ENCODE data around the gene TOP1.

TOP1 gene

DNA sequence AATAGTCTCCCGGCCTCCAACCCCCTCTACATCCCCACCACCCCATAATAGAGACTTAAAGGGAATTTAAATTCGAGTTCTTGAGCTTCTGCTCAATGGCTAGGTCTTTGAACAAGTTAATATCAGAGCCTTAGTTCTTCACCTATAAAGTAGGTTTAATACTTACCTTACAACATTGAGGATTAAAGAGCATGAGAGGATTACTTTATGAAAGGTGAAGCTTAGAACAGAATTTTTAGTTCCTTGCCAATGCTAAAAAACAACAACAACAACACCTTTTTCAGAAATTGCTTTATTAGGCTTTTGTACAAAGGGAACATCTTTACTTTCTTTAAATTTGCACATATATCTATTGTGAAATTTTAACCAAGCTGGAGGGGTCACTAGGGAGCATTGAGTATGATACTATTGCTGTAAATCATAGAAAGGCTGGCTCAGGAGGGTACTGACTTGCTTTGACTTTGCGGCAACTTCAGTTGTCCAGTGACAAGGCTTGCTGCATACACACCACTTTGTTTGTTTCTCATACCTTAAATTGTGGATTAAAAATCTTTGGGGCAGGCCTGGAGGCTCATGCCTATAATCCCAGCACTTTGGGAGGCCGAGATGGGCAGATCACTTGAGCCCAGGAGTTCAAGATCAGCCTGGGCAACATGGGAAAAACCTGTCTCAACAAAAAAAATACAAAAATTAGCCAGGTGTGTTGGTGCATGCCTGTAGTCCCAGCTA is 9.7 kb downstream of the TOP1 start:
- no peak for DNase-seq

DNA sequence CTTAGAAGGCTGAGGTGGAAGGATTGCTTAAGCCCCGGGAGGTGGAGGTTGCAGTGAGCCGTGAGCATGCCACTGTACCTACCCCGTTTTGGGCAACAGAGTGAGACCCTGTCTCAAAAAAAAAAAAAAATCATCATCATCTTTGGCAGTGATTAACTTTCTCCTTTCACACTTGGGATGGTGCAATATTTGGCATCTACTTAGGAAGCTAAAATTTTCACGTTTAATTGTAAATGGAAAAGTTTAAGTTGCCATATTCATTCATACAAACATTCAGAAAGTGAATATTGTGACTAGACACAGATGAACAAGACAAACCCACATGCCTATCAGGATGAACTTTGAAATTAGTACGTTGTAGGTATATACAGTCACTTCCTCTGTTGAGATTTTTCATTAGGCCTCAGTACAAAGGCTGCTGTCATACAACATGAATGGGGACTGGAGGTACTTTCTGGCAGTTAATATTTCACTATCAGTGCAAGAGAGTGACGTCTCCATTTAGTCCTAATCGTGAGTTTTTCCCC is 10.3 kb downstream of the TOP1 start:
- no peak for DNase-seq

DNA sequence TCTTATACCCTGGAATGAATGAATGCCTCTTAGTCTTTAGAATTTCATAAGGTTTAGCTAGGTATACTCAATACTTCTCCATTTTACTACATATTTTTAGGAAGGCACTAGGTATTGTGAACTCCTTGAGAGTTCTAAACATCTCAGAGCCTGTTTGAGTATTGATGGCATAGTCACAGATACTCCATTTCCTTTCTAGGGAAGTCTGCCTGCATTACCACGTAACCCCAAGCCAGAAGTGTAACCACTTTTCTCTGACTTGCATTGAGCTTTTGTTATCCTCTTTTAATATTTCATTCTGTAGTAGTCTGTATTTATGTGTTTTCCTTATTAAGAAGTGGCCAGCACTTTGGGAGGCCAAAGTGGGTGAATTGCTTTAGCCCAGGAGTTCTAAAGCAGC is 12.2 kb downstream of the TOP1 start:
- DNase-seq: no peak

DNA sequence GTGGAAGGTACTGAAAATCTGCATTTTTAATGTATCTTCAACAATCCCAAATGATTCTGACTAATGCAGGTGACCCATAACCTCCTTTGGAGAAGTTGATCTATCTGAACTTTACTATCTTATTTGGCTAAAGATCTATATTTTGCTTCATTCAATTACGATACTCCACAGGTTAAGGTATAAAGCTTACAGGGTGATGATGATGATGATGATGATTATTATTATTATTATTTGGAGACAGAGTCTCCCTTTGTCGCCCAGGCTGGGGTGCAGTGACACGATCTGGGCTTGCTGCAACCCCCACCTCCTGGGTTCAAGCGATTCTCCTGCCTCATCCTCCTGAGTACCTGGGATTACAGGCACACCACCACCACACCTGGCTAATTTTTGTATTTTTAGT is 13.1 kb downstream of the TOP1 start:
- DNase-seq: no peak

DNA sequence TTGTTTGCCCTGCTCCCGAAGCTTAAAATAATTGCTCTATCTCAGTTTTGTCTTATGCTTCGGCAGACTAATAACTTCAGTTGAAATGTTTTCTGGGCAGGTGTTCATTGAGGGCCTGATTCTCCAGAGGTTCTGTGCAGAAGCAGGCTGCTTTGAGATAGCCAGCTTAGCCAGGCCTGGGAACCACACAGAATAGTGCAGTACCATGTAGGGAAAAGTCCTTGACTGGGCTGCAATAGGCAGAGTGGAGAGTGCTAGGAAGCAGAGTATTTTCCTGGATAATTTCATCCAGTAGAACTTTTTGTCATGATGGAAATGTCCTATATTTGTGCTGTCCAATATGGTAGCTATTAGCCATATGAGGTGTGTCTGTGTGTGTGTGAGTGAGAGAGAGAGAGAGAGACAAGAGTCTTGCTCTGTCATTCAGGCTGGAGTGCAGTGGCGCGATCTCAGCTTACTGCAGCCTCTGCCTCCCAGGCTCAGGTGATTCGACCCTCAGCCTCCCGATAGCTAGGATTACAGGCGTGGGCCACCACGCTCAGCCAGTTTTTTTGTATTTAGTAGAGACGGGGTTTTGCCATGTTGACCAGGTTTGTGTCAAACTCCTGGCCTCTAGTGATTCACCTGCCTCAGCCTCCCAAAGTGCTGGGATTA is 15.9 kb downstream of the TOP1 start:
- DNase-seq: no peak

DNA sequence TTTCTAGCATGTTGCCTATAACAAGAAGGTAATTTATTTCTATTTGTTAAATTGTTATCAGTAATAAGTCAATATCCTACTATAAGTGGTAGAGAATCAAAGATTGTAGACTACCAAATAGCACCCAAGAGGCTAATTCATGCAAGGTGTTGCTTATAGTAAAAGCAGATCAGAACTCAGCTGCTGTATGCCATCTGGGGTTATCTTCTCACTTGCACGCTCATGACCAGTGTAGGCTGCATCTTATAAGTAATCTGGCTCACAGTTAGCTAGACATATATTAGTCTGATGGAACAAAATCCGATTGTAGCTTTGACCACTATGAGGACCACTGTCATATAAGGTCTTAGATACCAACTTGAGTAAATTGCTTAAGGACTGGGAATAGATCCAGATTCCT is 17.0 kb downstream of the TOP1 start:
- DNase-seq: no peak

DNA sequence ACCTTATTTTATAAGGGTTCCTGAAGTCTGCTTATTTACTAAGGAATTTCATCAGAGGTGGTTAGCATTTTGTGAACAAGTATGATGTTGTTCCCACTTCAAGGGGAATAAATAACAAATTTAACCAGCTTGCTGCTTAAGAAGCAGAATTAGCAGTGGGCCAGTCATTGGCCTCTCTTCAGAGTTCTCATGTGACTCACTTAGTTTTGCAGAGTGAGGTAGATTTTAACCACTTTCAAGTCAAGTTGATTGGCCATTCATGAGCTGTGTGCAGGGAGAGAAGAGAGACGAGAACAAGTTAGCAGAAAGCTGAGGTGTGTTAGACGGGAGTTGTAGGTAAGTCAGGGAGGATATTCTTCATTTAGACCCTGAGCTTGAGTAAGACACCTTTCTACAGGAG is 18.1 kb downstream of the TOP1 start:
- no peak for DNase-seq

DNA sequence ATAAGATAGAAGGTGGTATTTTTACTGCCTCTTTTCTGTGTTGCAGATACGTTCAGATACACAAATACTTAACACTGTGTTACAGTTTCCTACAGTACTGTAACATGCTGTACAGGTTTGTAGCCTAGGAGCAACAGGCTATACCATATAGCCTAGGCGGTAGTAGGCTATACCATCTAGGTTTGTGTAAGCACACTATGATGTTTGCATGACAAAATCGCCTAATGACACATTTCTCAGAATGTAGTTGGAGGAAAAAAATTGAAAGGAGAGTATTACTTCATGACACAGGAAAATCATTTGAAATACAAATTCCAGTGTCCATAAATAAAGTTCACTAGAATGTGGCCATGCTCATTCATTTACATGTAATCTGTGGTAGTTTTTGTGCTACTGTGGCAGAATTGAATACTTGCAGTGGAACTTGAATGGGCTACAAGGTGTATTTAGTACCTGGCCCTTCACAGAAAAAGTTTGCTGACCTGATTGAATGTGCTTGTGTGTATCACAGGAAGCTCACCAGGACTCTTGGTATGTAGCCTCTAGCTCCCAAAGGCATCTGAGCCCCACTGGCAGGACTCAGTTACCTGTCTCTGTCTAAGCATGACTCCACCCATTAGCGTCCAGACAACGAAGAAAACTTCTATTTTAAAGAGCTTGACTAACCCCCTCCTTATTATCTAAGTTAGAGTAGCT is 18.8 kb downstream of the TOP1 start:
- DNase-seq: no peak

DNA sequence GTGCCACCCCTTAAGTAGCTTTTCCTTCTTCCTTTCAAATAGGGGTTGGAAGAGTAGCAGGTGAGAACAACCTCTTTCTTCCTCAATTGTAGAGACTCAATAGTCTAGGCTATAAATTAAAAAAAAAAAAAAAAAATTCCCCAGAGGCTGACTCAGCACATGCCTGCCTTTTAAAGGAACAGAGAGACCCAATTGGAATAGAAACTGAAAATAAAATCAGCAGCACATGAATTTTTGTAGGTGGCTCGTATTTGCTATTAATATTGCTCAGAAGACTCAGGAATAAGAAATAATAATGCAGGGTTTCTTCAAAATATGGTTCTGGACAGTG is 19.3 kb downstream of the TOP1 start:
- DNase-seq: no peak

DNA sequence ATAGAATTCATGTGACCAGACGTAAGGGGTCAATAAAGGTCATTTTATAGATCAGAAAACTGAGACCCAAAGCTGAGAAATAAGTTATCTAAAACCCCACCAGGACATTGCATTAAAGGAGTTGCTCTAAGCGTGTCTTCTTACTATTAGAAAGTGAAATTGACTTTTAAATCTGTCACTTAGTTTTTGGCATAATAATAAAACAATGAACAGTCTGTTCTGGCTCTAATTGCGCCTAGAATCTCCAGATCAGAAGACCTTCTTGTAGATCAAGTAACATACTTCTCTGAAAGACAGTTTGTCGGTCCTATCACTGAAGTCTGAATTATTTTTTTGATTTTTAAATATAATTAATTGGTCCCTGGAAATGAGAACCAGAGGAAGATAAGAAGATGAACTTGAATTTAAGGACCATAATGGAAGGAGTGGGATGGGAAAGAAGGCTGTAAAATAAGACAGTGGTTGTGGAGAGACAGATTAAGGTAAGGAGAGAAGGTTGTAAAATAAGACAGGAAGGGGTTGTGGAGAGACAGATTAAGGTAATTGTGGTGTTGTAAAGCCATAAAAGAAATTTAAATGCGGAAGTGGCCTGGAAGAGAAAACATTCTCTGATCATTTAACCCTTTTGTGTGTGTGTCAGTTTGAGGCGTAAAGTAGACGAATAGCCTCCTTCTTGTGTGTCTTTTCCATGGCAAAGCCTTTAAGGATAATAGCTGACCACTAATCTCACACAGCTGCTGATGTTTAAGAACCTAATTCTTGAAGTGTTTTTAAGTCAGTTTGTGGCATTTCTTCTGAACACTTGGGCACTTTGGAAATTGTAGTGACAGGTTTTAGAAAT is 20.1 kb downstream of the TOP1 start:
- no peak for DNase-seq

DNA sequence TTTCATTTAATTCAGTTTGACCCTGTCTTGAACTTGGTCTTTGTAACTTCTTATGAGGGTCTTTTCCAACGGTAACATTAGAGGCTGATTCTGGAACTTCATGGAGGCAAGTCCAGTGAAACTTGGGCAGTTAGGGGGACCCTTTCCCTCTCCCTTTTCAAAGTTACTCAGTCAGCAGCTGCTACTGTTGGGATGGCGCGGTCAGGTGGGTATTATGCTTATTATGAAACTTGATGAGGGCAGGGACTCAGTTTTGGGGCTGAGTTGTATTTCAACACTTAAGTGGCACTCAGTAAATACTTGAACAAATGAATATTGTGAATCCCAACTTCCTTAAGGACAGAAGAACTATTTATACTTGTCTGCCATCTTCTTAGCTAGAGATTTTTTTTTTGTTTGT is 20.8 kb downstream of the TOP1 start:
- no peak for DNase-seq

DNA sequence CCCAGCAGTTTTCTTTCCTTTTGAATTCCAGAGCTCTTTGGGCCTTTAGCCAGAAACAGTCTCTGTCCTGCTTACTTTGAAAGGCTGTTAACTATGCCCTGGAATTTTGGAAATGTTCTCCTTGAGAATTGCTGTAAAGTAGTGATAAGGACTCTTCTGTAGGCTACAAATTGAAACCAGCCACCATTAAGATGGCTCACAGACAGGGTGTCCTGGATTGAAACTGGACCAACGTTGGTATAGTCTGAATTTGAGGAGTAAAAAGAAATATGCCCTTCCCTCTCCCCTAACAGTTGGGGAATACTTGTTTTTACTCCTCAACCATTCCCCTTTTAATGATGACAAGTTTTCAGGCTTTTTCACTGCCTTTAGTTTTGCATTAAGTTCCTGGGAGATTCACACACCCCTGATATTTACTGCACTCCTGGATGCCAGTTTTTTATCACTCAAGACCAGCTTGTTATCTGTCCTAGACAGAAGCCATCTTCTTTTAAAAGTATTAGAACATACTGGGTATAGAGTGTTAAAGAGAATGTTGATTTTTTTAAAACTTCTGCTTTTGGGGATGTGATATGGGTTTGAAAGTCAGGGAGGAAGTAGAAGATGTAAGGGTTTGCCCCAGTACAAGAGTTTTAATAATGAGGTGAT is 21.9 kb downstream of the TOP1 start:
- DNase-seq: no peak

DNA sequence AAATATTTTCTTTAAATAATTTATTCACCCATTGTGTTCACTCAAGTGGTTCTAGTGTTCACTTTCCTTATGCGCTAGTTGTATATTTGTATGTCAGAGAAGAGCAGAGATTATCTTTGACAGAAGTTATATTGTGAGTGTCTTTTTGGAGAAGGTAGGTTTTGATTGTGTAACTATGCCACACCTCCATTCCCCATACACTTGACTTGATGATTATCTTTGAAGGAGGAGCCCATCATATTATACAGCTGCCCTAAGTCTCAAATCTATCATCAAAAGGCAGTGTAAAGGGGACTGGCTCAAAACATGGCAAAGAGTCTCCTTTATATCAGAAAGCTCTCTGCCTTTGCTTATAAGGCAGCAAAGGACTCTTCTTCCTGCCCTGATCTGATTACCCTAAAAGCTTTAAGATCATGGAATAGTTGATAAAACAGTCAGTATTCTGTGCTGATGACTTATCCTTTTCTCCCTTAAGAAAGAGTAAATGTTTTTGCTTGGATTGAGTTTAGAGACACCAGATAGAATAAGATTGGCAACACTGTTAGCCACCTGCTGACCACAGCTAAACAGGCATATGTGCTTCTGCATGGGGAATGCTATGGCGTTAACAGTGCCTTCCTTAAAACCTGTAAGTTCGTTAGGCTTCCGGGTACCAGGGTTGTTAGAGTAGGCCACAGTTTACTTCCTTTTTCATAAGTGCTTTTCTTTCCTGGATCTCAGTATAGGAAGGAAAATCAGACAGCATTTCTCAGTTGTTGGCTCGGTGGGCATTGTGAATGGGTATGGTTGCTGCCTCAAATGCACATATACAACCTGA is 22.6 kb downstream of the TOP1 start:
- DNase-seq: no peak

DNA sequence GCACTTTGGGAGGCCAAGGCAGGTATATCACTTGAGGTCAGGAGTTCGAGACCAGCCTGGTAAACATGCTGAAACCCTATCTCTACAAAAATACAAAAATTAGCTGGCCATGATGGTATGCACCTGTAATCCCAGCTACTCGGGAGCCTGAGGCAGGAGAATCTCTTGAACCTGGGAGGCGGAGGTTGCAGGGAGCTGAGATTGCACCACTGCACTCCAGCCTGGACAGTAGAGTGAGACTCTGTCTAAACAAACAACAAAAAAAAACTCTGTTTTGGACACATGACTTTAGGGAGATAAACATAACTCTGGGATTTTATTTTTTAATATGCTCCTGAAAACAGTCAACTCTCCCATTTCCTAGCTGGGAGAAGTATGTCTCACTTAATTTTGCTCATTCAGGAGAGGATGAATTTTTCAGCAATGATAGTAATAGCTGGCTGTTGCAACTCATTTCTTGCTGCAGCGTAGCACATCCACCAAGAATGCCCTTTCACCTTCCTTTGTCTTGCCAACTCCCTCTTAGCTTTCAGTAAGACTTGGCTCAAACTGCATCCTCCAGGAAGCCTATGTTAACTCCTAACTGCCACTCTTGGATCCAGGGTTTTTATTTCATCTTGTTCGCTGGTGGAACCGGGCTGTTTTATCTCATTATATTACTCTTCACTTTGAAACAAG is 24.3 kb downstream of the TOP1 start:
- no peak for DNase-seq

DNA sequence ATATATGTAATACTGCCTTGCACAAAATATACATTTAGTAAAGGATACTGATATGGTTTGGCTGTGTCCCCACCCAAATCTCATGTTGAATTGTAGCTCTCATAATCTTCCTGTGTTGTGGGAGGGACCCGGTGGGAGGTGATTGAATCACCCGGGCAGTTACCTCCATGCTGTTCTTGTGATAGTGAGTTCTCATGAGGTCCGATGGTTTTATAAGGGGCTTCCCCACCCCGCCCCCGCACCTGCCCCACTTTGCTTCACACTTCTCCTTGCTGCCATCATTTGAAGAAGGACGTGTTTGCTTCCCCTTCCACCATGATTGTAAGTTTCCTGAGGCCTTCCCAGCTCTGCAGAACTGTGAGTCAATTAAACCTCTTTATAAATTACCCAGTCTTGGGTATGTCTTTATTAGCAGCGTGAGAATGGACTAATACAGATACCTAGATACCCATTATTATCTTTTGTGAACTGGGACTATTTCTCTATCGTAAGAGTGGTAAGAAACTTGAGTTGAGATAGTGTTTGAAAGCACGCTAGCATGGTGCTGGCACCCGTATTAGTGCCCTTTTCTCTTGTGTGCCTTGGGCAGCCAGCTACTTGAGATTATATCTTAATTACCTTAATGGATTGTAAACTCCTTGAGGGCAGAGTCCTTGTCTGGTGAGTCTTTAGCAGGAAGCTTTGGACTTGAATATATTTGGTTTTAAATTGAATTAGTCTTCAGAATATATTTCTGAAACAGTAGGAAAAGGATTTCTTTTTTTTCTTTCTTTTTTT is 25.6 kb downstream of the TOP1 start:
- no peak for DNase-seq

DNA sequence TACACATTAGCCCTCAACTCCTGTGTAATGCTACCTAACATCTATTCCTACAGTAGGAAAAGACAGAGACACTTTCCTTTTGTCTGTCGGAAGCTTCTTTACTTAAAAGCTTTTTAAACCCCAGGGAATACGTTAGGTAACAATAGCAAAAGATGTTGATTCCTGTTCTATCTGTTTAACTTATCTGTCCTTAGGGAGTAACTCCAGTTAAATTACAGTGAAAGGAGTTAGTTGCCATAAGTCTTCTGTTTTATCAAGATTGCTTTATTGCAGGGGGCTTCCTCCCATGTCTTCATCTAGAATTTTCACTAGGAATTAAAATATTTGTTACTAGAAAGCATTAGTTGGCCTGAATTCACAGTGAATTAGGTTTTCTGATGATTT is 26.2 kb downstream of the TOP1 start:
- DNase-seq: no peak

DNA sequence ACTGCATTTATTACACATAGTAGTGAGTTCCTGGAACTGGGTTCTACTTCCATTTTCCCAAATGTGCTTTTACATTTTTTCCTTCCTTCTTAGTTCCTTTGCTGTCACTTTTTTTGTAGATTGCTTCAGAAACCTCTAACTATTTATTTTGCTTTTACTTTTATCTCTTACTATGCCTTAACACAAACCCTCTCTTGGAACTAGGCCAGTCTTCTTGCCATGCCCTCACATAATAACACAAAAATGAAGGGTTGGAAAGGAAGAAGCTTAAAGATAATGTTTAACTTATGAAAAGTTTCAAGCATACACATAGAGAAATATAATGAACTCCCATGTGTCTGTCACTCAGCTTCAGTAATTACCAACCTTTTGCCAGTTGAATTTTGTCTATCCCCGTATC is 27.1 kb downstream of the TOP1 start:
- no peak for DNase-seq

DNA sequence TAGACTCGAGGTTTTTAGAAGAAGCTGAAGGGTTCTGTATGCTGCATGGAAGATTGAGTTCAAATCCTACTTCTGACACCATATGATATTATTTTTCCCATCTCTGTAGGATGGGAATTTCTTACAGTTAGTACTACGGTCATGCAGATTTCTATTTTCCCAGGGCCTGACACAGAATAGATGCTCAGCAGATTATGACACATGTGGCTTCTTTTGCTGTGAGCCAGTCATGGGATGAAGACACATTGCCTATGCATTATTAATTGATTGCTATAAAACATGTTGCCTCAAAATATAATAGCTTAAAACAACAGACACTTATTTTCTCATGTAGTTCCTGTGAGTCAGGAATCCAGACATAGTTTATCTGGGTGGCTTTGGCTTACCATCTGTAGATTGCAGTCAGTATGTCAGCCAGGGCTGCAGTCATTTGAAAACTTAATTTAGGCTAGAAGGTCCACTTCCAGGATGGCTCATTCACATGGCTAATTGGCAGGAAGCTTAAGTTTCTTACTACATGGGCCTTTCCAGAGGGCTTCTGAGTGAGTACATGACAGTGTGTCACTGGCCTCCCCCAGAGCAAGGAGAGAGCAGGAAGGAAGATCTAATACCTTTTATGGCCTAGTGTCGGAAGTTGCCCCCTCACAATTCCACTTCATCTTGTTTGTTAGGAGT is 29.5 kb downstream of the TOP1 start:
- DNase-seq: no peak

DNA sequence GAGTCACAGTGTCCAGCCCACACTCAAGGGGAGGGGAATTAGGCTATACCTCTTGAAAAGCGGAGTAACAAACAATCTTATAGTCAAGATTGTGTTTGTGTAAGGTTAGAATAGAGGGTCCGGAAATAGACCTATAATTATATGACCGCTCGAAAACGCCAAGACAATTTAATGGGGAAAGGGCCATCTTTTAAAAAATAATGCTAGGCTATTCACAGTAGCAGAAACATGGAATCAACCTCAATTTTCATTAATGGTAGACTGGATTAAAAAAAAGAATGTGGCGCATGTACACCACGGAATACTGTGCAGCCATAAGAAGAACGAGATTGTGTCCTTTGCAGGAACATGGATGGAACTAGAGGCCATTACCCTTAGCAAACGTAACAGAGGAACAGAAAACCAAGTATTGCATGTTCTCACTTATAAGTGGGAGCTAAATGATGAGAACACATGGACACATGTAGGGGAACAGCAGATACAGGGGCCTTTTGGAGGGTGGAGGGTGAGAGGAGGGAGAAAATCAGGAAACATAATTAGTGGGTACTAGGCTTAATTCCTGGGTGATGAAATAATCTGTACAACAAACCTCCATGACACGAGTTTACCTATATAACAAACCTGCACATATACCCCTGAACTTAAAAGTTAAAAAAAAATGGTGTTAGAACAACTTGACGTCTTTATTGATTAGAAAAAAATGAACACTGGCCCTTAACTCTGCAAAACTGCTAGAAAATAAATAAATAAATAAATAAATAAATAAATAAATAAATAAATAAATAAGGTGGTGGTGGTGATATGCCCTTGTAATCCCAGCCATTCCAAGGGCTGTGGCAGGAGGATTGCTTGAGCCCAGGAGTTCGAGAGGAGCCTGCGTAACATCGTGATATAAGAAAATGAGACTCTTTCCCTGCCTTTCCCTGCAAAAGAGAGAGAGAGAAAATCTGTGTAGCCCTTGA is 30.3 kb downstream of the TOP1 start:
- DNase-seq: no peak

Measured in activated effector memory CD4-positive, alpha-beta T cell treated with Interleukin-2 at 50 U/mL for 16 hours (primary cell).